Neural progenitor cell (in vitro differentiated cells): Measurements from ENCODE around the gene IFI30. TPM values are rescaled to one million over a fixed set of nuclear protein-coding genes. Genes with fewer than 3 reads are reported as not detected.

Experiments used
- DNase-seq: peaks from one replicate; pipeline ENCODE4 v3.0.0-alpha.2; 2016; ENCODE audit warnings: low spot score
- H2AFZ ChIP-seq: fragments of 200-600 bp; sonication (generic); replicated peaks from 2 replicates; pipeline ENCODE4 v1.6.1; 2016; ENCODE audit warnings: antibody characterized with exemption
- H3F3A ChIP-seq: fragments of 200-600 bp; sonication (generic); 2 replicates; pipeline ENCODE4 v1.6.1; 2016; ENCODE audit warnings: antibody characterized with exemption, low read depth
- H3K27ac ChIP-seq: fragments of 200-600 bp; sonication (generic); 2 replicates; pipeline ENCODE4 v1.5.1; 2016; ENCODE audit warnings: mild to moderate bottlenecking
- H3K27me3 ChIP-seq: fragments of 200-600 bp; sonication (generic); 2 replicates; pipeline ENCODE4 v1.6.1; 2016; ENCODE audit warnings: mild to moderate bottlenecking, moderate library complexity
- H3K36me3 ChIP-seq: fragments of 200-600 bp; sonication (generic); 2 replicates; pipeline ENCODE4 v1.5.1; 2016
- H3K4me1 ChIP-seq: fragments of 200-600 bp; sonication (generic); 2 replicates; pipeline ENCODE4 v1.6.1; 2016; ENCODE audit warnings: mixed run types
- H3K4me2 ChIP-seq: fragments of 200-600 bp; sonication (generic); 2 replicates; pipeline ENCODE4 v1.6.1; 2016
- H3K4me3 ChIP-seq: fragments of 200-600 bp; sonication (generic); 2 replicates; pipeline ENCODE4 v1.5.1; 2016
- H3K79me2 ChIP-seq: fragments of 200-600 bp; sonication (generic); 2 replicates; pipeline ENCODE4 v1.6.1; 2016; ENCODE audit warnings: low read depth
- H3K9ac ChIP-seq: fragments of 200-600 bp; sonication (generic); 2 replicates; pipeline ENCODE4 v1.6.1; 2016
- H3K9me3 ChIP-seq: fragments of 200-600 bp; sonication (generic); 2 replicates; pipeline ENCODE4 v1.5.1; 2016; ENCODE audit warnings: low read depth
- H4K20me1 ChIP-seq: fragments of 200-600 bp; sonication (generic); 2 replicates; pipeline ENCODE4 v1.6.1; 2016; ENCODE audit warnings: low read depth
- H3K27ac Mint-ChIP-seq: 3 replicates; pipeline ENCODE4 v1.8.0; 2021; ENCODE audit warnings: mixed read lengths
- H3K27me3 Mint-ChIP-seq: 2 replicates; pipeline ENCODE4 v1.8.0; 2022; ENCODE audit warnings: low read depth, mild to moderate bottlenecking, inconsistent platforms, moderate library complexity, mixed read lengths; ENCODE audit not compliant: insufficient read depth
- H3K36me3 Mint-ChIP-seq: 3 replicates; pipeline ENCODE4 v1.8.0; 2021; ENCODE audit warnings: mixed read lengths
- H3K4me1 Mint-ChIP-seq: 3 replicates; pipeline ENCODE4 v1.8.0; 2021; ENCODE audit warnings: mixed read lengths
- H3K4me3 Mint-ChIP-seq: 3 replicates; pipeline ENCODE4 v1.8.0; 2021; ENCODE audit warnings: mild to moderate bottlenecking, moderate library complexity, mixed read lengths
- H3K9me3 Mint-ChIP-seq: 3 replicates; pipeline ENCODE4 v1.8.0; 2020; ENCODE audit warnings: mixed read lengths
- EZH2 ChIP-seq: fragments of 200-600 bp; sonication (generic); IDR thresholded peaks from 2 replicates; pipeline ENCODE4 v1.6.1; 2017; ENCODE audit warnings: antibody characterized with exemption, mild to moderate bottlenecking, moderate library complexity
- EZH2phosphoT487 ChIP-seq: fragments of 200-600 bp; sonication (generic); IDR thresholded peaks from 2 replicates; pipeline ENCODE4 v1.6.1; 2017; ENCODE audit warnings: antibody characterized with exemption
- total RNA-seq: library from RNA; depleted of rRNA; stranded (reverse); fragments of >200 nt; gene quantifications from 2 replicates; pipeline ENCODE4 v1.2.3, GENCODE V29; 2015; ENCODE audit warnings: low replicate concordance
- TF ChIP-seq, protein P1 (sequence below): fragments of 200-600 bp; sonication (generic); IDR thresholded peaks from 2 replicates; pipeline ENCODE4 v1.5.1; 2017; ENCODE audit warnings: antibody characterized with exemption, mild to moderate bottlenecking

The IFI30 gene
- total RNA-seq, 1 donor from 2014 or later: not detected

DNA sequence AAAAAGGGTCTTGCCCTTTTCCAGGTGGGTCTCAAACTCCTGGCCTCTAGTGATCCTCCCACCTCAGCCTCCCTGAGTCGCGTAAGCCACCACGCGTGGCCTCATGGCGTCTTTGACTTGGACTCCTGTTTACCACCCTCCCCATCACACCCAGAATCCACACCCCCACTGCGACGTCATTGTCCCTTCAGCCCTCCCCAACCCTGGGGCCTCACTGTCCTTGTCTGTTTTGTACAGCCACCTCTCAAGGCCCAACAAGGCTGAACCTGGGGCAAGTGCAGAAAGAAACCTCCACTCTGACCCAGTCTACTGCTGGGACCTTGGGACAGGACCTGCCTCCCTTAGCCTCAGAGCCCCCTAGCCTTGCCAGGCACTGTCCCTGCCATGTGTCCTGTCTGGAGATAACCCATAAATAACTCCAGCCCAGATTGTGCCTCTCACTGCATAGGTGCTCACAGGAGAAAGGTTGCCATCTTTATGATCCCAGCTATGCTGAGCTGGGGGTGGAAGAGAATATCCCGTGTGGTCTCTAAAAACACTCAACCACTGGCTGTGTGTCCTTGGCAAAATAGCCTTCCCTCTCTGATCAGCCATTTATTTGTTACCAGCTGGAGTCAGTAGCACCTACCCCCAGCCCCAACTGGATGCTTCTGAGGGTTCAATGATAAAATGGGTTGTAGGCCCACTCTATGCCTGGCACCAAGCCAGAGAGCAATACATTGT, 1.8 kb upstream of the IFI30 start:
- H3K36me3 ChIP-seq: no peaks in the 10 kb centered on the region
- peak overlapping the region; percentile 25 for H3K27ac Mint-ChIP-seq
- H3K4me3 ChIP-seq: no peak overlapping the region
- H3K9me3 ChIP-seq: no peaks in the 10 kb centered on the region
- no peaks in the 10 kb centered on the region for H4K20me1 ChIP-seq
- peaks cover 25% of the 10 kb centered on the region for H3K27me3 Mint-ChIP-seq
- no peak overlapping the region for H3K4me3 Mint-ChIP-seq
- DNase-seq: no peak
- H3K4me1 ChIP-seq: no peaks in the 10 kb centered on the region
- H3K36me3 Mint-ChIP-seq: peaks cover 3% of the 10 kb centered on the region
- H3K79me2 ChIP-seq: no peaks in the 10 kb centered on the region
- H3K9me3 Mint-ChIP-seq: peaks cover 2% of the 10 kb centered on the region
- H3K4me1 Mint-ChIP-seq: peaks cover 5% of the 10 kb centered on the region
- H3K27me3 ChIP-seq: peaks cover 30% of the 10 kb centered on the region
- no peak overlapping the region for H3K27ac ChIP-seq
- no peak overlapping the region for H2AFZ ChIP-seq
- H3K9ac ChIP-seq: no peak overlapping the region
- peaks cover 17% of the 10 kb centered on the region for H3F3A ChIP-seq
- H3K4me2 ChIP-seq: no peak overlapping the region
- TF ChIP-seq EZH2phosphoT487 (no peak), EZH2 (no peak)
- TF ChIP-seq, protein P1, sequence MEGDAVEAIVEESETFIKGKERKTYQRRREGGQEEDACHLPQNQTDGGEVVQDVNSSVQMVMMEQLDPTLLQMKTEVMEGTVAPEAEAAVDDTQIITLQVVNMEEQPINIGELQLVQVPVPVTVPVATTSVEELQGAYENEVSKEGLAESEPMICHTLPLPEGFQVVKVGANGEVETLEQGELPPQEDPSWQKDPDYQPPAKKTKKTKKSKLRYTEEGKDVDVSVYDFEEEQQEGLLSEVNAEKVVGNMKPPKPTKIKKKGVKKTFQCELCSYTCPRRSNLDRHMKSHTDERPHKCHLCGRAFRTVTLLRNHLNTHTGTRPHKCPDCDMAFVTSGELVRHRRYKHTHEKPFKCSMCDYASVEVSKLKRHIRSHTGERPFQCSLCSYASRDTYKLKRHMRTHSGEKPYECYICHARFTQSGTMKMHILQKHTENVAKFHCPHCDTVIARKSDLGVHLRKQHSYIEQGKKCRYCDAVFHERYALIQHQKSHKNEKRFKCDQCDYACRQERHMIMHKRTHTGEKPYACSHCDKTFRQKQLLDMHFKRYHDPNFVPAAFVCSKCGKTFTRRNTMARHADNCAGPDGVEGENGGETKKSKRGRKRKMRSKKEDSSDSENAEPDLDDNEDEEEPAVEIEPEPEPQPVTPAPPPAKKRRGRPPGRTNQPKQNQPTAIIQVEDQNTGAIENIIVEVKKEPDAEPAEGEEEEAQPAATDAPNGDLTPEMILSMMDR: no peak

DNA sequence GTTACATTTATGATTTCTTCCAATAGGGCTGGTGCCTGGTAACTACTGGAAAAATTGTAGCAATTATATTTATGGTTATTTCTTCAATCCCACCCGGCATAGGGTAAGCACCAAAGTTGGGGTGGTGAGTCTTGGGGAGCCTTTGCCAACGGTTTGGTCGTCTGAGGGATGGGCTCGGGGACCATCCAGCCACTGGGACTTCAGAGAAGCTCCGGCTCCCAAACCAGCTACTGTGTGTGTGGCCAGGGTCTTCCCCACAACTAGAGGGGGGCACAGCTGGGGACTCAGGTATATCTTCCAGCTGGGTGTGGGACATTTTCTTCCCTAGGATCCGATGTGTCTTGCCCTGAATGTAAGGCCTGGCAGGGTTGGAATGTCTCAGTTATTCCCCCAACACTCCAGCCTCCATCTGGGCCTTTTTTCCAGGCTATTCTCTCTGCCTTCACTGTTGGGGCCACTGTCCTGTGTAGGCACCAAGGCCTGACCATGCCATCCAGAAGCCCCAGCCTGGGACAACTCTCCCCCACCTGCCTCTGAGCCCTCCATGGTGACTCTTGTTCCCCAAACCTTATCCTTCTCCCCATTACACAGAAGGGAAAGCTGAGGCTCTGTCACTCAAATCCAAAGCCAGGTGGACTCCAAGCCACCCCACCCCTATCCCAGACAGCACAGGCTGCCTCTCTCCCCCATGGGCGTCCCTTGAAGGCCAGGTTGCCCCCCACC, 1.1 kb upstream of the IFI30 start:
- H3K9ac ChIP-seq: no peak overlapping the region
- no peak overlapping the region for H3K27ac Mint-ChIP-seq
- DNase-seq: no peak
- H2AFZ ChIP-seq: no peak overlapping the region
- peaks cover 29% of the 10 kb centered on the region for H3K27me3 Mint-ChIP-seq
- H3K4me1 ChIP-seq: no peaks in the 10 kb centered on the region
- H4K20me1 ChIP-seq: no peaks in the 10 kb centered on the region
- H3K4me2 ChIP-seq: no peak overlapping the region
- no peaks in the 10 kb centered on the region for H3K79me2 ChIP-seq
- peaks cover 2% of the 10 kb centered on the region for H3K9me3 Mint-ChIP-seq
- H3K4me3 ChIP-seq: no peak overlapping the region
- H3K4me1 Mint-ChIP-seq: peaks cover 5% of the 10 kb centered on the region
- no peaks in the 10 kb centered on the region for H3K9me3 ChIP-seq
- peaks cover 3% of the 10 kb centered on the region for H3K36me3 Mint-ChIP-seq
- peaks cover 17% of the 10 kb centered on the region for H3F3A ChIP-seq
- no peaks in the 10 kb centered on the region for H3K36me3 ChIP-seq
- H3K27me3 ChIP-seq: peaks cover 30% of the 10 kb centered on the region
- no peak overlapping the region for H3K27ac ChIP-seq
- no peak for TF ChIP-seq EZH2phosphoT487
- TF ChIP-seq, protein P1: no peak
- no peak for TF ChIP-seq EZH2
- peak overlapping the region; percentile 38 for H3K4me3 Mint-ChIP-seq

DNA sequence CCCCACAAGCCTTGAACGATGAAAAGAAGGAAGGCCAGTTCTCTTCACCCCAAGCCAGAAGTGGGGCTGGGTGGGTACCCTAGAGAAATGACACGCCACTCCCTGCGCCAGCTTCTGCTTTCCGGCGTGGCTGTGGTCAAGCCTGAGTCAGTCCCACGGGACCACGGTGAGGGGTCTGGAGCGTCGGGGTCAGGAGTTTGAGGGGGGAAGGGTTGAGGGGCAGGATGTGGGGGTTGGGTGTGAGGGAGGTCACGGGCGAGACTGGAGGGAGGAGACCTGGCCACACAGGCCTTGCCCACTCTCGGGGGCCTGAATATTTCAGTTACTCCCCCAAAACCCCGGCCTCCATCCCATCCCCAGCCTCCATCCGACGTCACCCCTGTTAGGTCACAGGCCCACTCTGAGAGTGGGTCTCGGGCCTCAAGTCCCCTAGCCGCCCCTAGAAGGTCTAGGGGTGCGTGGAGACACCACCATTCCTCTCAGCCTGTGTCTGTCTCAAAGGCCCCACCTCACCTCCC, 500 bp upstream of the IFI30 start:
- Histone ChIP-seq H3K9me3 (no peaks in the 10 kb centered on the region), H3K27me3 (peaks cover 30% of the 10 kb centered on the region), H3K9ac (no peak overlapping the region), H3F3A (peaks cover 17% of the 10 kb centered on the region), H3K4me1 (no peaks in the 10 kb centered on the region), H3K4me2 (peak overlapping the region; percentile 95), H2AFZ (peak overlapping the region; percentile 77), H3K4me3 (no peak overlapping the region), H3K27ac (no peak overlapping the region), H4K20me1 (no peaks in the 10 kb centered on the region), H3K36me3 (no peaks in the 10 kb centered on the region), H3K79me2 (no peaks in the 10 kb centered on the region)
- Mint-ChIP-seq H3K9me3 (peaks cover 2% of the 10 kb centered on the region), H3K4me1 (peaks cover 5% of the 10 kb centered on the region), H3K4me3 (peak overlapping the region; percentile 38), H3K27ac (no peak overlapping the region), H3K36me3 (peaks cover under 1% of the 10 kb centered on the region), H3K27me3 (peaks cover 28% of the 10 kb centered on the region)
- no peak for TF ChIP-seq EZH2phosphoT487
- DNase-seq: no peak
